Bronchial epithelial cell (primary cell): Measurements from ENCODE around the gene UROS. TPM values are rescaled to one million over a fixed set of nuclear protein-coding genes. Genes with fewer than 3 reads are reported as not detected.

Experiments
- DNase-seq: peaks from one replicate; pipeline ENCODE4 v3.0.0-alpha.2; 2010; ENCODE audit warnings: low read depth
- FAIRE-seq: peaks from 2 replicates; lab custom pipeline; 2011; peaks lifted over from hg19 to GRCh38; lab: Jason Lieb, UNC
- H3K27me3 ChIP-seq: 2 replicates; pipeline ENCODE4 v1.5.1; 2011; ENCODE audit warnings: low read length; ENCODE audit not compliant: control insufficient read depth, insufficient read depth
- H3K36me3 ChIP-seq: 2 replicates; pipeline ENCODE4 v1.5.1; 2011; ENCODE audit warnings: low read length; ENCODE audit not compliant: control insufficient read depth, insufficient read depth
- H3K4me3 ChIP-seq: 2 replicates; pipeline ENCODE4 v1.5.1; 2011; ENCODE audit warnings: mild to moderate bottlenecking, low read depth, low read length, control low read depth
- total RNA-seq: library from RNA; depleted of rRNA; stranded (reverse); fragments of >200 nt; gene quantifications from 2 replicates; pipeline ENCODE4 v1.2.1, GENCODE V29; 2014
- TF ChIP-seq, protein P1 (sequence below): IDR thresholded peaks from 2 replicates; pipeline ENCODE4 v1.5.1; 2011; ENCODE audit warnings: mild to moderate bottlenecking, moderate library complexity, low read length, control low read depth, inconsistent platforms; ENCODE audit not compliant: insufficient read depth, severe bottlenecking

UROS gene
- total RNA-seq, 1 donor from 2014 or later: 17.4 TPM

DNA sequence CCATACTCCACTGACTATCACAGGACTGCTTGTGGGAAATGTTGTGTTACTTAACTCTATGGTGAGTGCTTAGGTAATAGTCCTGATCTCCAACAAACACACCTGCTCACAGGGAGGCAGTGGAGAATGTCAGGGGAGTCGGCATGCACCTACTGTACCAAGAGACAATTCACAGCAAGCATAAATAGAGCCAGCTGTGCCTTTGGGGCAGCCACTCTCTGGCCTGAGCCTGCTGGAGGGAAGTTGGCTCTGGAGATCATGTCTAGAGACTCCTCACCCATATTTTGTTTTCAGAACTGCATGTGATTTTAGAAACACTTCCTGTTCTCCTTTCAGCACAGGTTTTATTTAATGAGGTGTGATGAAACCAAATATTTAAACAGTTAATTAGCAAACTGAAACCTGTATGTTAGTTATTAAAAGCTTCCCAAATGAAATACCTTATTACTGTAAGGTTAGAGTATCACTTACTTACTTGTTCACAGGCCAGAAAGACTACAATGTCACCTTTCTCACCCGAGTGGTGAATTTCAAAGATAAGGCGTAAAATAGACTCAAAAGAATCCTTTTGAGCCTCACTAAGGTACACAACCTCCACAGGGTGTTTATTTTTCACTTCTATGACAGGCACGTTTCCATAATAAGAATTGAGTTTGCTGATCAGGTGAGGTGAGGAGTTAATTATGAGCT, 36.2 kb upstream of the UROS start:
- Histone ChIP-seq H3K4me3 (no peak overlapping the region), H3K27me3 (no peaks in the 10 kb centered on the region), H3K36me3 (peaks cover 6% of the 10 kb centered on the region)
- TF ChIP-seq, protein P1, sequence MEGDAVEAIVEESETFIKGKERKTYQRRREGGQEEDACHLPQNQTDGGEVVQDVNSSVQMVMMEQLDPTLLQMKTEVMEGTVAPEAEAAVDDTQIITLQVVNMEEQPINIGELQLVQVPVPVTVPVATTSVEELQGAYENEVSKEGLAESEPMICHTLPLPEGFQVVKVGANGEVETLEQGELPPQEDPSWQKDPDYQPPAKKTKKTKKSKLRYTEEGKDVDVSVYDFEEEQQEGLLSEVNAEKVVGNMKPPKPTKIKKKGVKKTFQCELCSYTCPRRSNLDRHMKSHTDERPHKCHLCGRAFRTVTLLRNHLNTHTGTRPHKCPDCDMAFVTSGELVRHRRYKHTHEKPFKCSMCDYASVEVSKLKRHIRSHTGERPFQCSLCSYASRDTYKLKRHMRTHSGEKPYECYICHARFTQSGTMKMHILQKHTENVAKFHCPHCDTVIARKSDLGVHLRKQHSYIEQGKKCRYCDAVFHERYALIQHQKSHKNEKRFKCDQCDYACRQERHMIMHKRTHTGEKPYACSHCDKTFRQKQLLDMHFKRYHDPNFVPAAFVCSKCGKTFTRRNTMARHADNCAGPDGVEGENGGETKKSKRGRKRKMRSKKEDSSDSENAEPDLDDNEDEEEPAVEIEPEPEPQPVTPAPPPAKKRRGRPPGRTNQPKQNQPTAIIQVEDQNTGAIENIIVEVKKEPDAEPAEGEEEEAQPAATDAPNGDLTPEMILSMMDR: no peak
- DNase-seq: no peak
- no peak for FAIRE-seq

DNA sequence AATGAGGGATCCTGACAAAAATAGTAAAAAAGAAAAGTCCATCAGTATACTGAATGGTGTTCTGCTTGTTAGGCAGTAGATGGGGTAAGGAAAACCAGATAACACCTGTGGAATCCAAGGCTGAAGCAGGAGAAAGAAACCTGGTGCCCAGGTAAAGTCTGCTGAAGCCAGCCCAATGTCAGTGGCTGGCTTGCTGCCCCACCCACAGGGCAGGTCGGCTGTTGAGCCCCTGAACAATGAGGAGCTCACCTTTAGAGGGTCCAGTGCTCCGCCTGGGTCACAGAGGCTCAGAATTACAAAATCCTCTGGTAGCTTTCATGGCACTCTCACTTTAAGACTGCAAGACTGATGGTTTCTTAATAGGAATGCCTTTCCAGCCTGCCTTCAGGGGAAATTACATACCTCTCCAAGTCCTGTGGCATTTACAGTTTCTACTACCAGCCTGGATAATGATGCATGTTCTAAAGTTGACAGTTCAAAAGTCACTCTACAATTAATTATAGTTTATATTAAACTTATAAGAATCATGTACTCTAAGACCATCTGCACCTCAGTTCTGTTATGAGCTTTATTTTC, 34.2 kb upstream of the UROS start:
- DNase-seq (no peak), FAIRE-seq (no peak)
- Histone ChIP-seq H3K36me3 (peaks cover 10% of the 10 kb centered on the region), H3K27me3 (no peaks in the 10 kb centered on the region), H3K4me3 (no peak overlapping the region)
- TF ChIP-seq, protein P1: no peak

DNA sequence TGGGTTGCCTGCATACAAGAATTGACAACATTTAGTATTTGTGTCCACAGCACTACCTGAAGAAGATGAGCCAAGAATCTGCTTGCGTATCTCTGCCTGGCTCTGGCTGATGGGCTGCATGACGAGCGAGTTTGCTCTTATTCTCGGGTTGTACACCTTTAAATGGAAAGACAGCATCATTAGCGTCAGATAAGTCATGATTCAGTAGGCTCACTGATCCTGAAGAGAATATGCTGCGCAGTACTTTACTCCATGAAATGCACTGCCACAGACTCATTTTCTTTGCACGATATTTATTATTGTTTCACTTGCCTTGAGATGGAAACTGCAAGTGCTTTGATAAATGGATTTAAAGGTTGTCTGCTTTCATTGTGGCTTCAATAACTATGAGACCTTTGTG, 29.4 kb upstream of the UROS start:
- FAIRE-seq (no peak), DNase-seq (no peak)
- TF ChIP-seq, protein P1: no peak

DNA sequence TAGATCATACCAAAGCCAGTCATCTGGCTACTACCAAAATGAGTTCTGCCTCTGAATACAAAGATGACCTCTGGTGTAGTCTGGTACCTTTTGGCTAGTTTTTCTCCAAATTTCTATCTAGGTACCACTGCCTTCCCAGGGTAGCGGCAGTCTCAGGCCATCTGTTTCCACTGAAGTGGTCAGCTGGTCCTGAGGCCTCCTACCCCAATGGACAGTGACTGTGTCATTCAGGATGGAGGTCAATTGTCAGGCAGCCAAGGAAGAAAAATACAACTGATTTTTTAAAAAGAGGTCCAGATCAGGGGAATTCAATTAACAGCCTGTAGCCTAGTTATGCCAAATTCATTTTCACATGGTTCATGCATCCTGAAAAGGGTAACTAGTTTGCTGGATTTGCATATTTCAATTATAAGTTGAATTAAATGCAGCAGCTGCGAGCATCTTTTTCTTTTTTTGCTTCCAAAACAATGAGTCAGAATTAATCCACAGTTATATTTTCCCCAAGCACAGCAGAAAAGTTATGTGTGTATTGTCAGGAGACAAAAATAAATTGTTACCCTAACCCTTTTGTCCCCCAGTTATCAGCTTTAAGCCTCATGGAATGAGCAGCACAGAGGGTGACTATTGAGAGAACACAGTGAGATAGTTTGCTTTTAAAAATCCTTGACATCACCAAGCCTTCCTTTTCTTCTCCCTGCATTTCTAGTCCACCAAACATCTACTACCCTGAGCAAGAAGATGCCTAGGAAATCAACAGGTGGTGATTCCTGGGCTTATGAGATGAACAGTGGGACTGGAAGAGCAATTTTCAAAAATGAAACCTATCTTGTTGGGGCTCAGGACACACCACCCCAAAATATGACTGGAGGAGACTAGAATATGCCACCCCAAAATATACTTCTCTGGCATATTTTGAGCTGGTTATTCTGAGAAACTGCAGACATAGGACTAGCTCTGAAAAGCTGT, 28.0 kb upstream of the UROS start:
- no peaks in the 10 kb centered on the region for H3K27me3 ChIP-seq
- DNase-seq: no peak
- no peak for FAIRE-seq
- peaks cover 18% of the 10 kb centered on the region for H3K36me3 ChIP-seq
- TF ChIP-seq, protein P1: no peak
- H3K4me3 ChIP-seq: no peak overlapping the region

More for the DNA sequence above, 29.4 kb upstream of the UROS start:
- no peak overlapping the region for H3K4me3 ChIP-seq
- H3K27me3 ChIP-seq: no peaks in the 10 kb centered on the region
- peaks cover 18% of the 10 kb centered on the region for H3K36me3 ChIP-seq

DNA sequence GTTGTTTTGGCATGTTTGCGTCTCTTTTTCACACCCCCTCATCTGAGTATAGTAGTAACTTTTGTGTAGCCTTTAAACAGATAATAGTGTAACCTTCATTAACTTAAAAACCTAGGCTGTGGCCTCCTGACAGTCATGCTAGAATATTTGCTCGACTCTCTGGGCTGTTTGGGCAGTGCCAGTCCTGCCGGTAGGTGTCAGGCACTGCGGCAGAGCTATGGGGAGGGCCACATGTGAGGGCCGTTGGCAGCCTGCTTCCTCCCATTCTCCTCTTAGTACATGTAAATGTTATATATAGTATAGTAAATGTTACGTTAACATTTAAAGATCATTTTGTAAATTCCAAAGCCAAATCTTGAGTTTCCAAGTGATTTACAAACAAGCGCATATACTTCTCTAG, 26.4 kb upstream of the UROS start:
- TF ChIP-seq, protein P1: no peak
- DNase-seq (no peak), FAIRE-seq (no peak)
- no peaks in the 10 kb centered on the region for H3K27me3 ChIP-seq
- no peak overlapping the region for H3K4me3 ChIP-seq
- peaks cover 20% of the 10 kb centered on the region for H3K36me3 ChIP-seq
